HEK293 (cell line): ENCODE results near the gene NHEJ1.

Experiments used
- CTCF ChIA-PET: fragments of 350-600 bp; formaldehyde crosslinking; extraction: SDS; loops from one replicate; lab custom pipeline; 2021; ENCODE audit warnings: antibody characterized with exemption; lab: Yijun Ruan, JAX
- POLR2A ChIA-PET: fragments of 300-600 bp; formaldehyde crosslinking; extraction: SDS; loops from one replicate; lab custom pipeline; 2020; ENCODE audit warnings: antibody characterized with exemption, inconsistent platforms; lab: Yijun Ruan, JAX
- H3K27ac ChIP-seq: fragments of 200-500 bp; sonication (Bioruptor generic); 2 replicates; pipeline ENCODE4 v1.5.1; 2014; ENCODE audit warnings: low read depth, low read length, control low read depth, inconsistent platforms; ENCODE audit errors: extremely low read depth
- H3K36me3 ChIP-seq, 2 experiments: fragments of 200-500 bp in 1 of 2; sonication (Bioruptor generic) in 1 of 2; 1 replicate in 1 of 2; 2 replicates in 1 of 2; pipeline ENCODE4 v1.5.1; 2014 to 2017; ENCODE audit warnings: inconsistent platforms in 2 of 2, low read length in 2 of 2; ENCODE audit not compliant: control insufficient read depth in 2 of 2, insufficient read depth in 1 of 2
- H3K4me1 ChIP-seq: fragments of 200-500 bp; sonication (Bioruptor generic); 2 replicates; pipeline ENCODE4 v1.5.1; 2014; ENCODE audit warnings: mild to moderate bottlenecking, low read length, inconsistent platforms; ENCODE audit not compliant: control insufficient read depth, insufficient read depth
- H3K4me3 ChIP-seq: 2 replicates; pipeline ENCODE4 v1.5.1; 2011; ENCODE audit warnings: low read depth, mild to moderate bottlenecking, control low read depth, low read length, moderate library complexity
- H3K9me3 ChIP-seq: fragments of 200-500 bp; sonication (Bioruptor generic); 2 replicates; pipeline ENCODE4 v1.5.1; 2014; ENCODE audit warnings: low read depth, low read length, inconsistent platforms; ENCODE audit not compliant: control insufficient read depth, insufficient read depth
- FEZF1 ChIP-seq: fragments of 450-650 bp; formaldehyde crosslinking; IDR thresholded peaks from 2 replicates; pipeline ENCODE4 v1.5.1; 2016; ENCODE audit warnings: missing biosample characterization, missing genetic modification characterization
- KLF16 ChIP-seq: fragments of 450-650 bp; formaldehyde crosslinking; IDR thresholded peaks from 2 replicates; pipeline ENCODE4 v1.5.1; 2017; ENCODE audit warnings: missing biosample characterization, missing genetic modification characterization
- KLF9 ChIP-seq: fragments of 450-650 bp; formaldehyde crosslinking; IDR thresholded peaks from 2 replicates; pipeline ENCODE4 v1.5.1; 2016; ENCODE audit warnings: missing biosample characterization, missing genetic modification characterization, low read depth
- YY1 ChIP-seq: fragments of 450-650 bp; formaldehyde crosslinking; IDR thresholded peaks from 2 replicates; pipeline ENCODE4 v1.5.1; 2018; ENCODE audit warnings: missing biosample characterization, missing genetic modification characterization
- ZBTB10 ChIP-seq: fragments of 450-650 bp; formaldehyde crosslinking; IDR thresholded peaks from 2 replicates; pipeline ENCODE4 v1.5.1; 2016; ENCODE audit warnings: missing biosample characterization, missing genetic modification characterization
- ZBTB17 ChIP-seq: fragments of 450-650 bp; formaldehyde crosslinking; IDR thresholded peaks from 2 replicates; pipeline ENCODE4 v1.5.1; 2016; ENCODE audit warnings: missing biosample characterization, missing genetic modification characterization
- ZNF2 ChIP-seq: fragments of 450-650 bp; formaldehyde crosslinking; IDR thresholded peaks from 2 replicates; pipeline ENCODE4 v1.5.1; 2016; ENCODE audit warnings: missing biosample characterization, missing genetic modification characterization
- ZNF423 ChIP-seq: fragments of 450-650 bp; formaldehyde crosslinking; IDR thresholded peaks from 2 replicates; pipeline ENCODE4 v1.5.1; 2016; ENCODE audit warnings: missing biosample characterization, missing genetic modification characterization
- ZNF510 ChIP-seq: fragments of 450-650 bp; formaldehyde crosslinking; IDR thresholded peaks from 2 replicates; pipeline ENCODE4 v1.5.1; 2018; ENCODE audit warnings: mild to moderate bottlenecking, missing genetic modification characterization, missing biosample characterization; ENCODE audit not compliant: insufficient replicate concordance
- ZNF513 ChIP-seq: fragments of 450-650 bp; IDR thresholded peaks from 2 replicates; pipeline ENCODE4 v1.5.1; 2018; ENCODE audit warnings: missing biosample characterization, missing genetic modification characterization
- ZNF623 ChIP-seq: fragments of 450-650 bp; formaldehyde crosslinking; IDR thresholded peaks from 2 replicates; pipeline ENCODE4 v1.5.1; 2016; ENCODE audit warnings: missing biosample characterization, missing genetic modification characterization
- ZNF76 ChIP-seq: fragments of 450-650 bp; formaldehyde crosslinking; IDR thresholded peaks from 2 replicates; pipeline ENCODE4; 2016; ENCODE audit warnings: low read depth, missing biosample characterization, missing genetic modification characterization, borderline replicate concordance
- ZSCAN23 ChIP-seq: fragments of 450-650 bp; formaldehyde crosslinking; IDR thresholded peaks from 2 replicates; pipeline ENCODE4 v1.5.1; 2016; ENCODE audit warnings: missing biosample characterization, missing genetic modification characterization
- TF ChIP-seq, protein P1 (sequence below): fragments of 450-650 bp; formaldehyde crosslinking; IDR thresholded peaks from 2 replicates; pipeline ENCODE4 v1.5.1; 2016; ENCODE audit warnings: missing biosample characterization, missing genetic modification characterization
- TF ChIP-seq, protein P2 (sequence below): fragments of 450-650 bp; formaldehyde crosslinking; IDR thresholded peaks from 2 replicates; pipeline ENCODE4 v1.5.1; 2016; ENCODE audit warnings: missing biosample characterization, missing genetic modification characterization
- TF ChIP-seq, protein P3 (sequence below): fragments of 450-650 bp; formaldehyde crosslinking; IDR thresholded peaks from 2 replicates; pipeline ENCODE4 v1.5.0; 2017; ENCODE audit warnings: missing biosample characterization, missing genetic modification characterization, borderline replicate concordance
- TF ChIP-seq, protein P4 (sequence below): fragments of 450-650 bp; formaldehyde crosslinking; IDR thresholded peaks from 2 replicates; pipeline ENCODE4 v1.5.1; 2016; ENCODE audit warnings: missing biosample characterization, missing genetic modification characterization
- TF ChIP-seq, protein P5 (sequence below): fragments of 450-650 bp; formaldehyde crosslinking; conservative IDR thresholded peaks from 2 replicates; pipeline ENCODE4 v1.5.1; 2016; ENCODE audit warnings: low read depth, missing biosample characterization, missing genetic modification characterization

NHEJ1 gene

GRCh38 chr2:219131327-219131726 lies 29.3 kb downstream of the NHEJ1 start:
- Histone ChIP-seq H3K4me1 (peaks cover 16% of the 10 kb centered on the region; the same call in 1 of the 2 replicates), H3K36me3 (no peaks in the 10 kb centered on the region), H3K4me3 (no peak overlapping the region), H3K9me3 (no peaks in the 10 kb centered on the region), H3K27ac (no peak overlapping the region)
- ChIA-PET CTCF (interaction anchor here (0.6 to 9.1 kb wide), 7 partner anchors 12 to 207 kb away, joined by 3 to 79 read pairs (median 3); no protein-coding TSS in a partner anchor), POLR2A (no interaction called here)
- TF ChIP-seq ZNF423 (no peak), YY1 (tag by site-specific recombination) (no peak), KLF9 (tag by site-specific recombination) (no peak)

GRCh38 chr2:219129589-219129988 lies 31.0 kb downstream of the NHEJ1 start:
- Histone ChIP-seq H3K4me3 (no peak overlapping the region), H3K9me3 (no peaks in the 10 kb centered on the region), H3K27ac (no peak overlapping the region), H3K36me3 (no peaks in the 10 kb centered on the region), H3K4me1 (peaks cover 34% of the 10 kb centered on the region)
- POLR2A ChIA-PET, result no interaction called here
- CTCF ChIA-PET, result interaction anchor here (1.6 to 9.1 kb wide), 3 partner anchors 10 to 149 kb away, joined by 5 to 79 read pairs (median 7); no protein-coding TSS in a partner anchor
- TF ChIP-seq, protein P1, sequence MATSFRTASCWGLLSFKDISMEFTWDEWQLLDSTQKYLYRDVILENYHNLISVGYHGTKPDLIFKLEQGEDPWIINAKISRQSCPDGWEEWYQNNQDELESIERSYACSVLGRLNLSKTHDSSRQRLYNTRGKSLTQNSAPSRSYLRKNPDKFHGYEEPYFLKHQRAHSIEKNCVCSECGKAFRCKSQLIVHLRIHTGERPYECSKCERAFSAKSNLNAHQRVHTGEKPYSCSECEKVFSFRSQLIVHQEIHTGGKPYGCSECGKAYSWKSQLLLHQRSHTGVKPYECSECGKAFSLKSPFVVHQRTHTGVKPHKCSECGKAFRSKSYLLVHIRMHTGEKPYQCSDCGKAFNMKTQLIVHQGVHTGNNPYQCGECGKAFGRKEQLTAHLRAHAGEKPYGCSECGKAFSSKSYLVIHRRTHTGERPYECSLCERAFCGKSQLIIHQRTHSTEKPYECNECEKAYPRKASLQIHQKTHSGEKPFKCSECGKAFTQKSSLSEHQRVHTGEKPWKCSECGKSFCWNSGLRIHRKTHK (tag by site-specific recombination), result no peak
- TF ChIP-seq ZNF2, result no peak
- TF ChIP-seq, protein P2, sequence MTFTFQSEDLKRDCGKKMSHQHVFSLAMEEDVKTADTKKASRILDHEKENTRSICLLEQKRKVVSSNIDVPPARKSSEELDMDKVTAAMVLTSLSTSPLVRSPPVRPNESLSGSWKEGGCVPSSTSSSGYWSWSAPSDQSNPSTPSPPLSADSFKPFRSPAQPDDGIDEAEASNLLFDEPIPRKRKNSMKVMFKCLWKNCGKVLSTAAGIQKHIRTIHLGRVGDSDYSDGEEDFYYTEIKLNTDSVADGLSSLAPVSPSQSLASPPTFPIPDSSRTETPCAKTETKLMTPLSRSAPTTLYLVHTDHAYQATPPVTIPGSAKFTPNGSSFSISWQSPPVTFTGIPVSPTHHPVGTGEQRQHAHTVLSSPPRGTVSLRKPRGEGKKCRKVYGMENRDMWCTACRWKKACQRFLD (tag by site-specific recombination), result no peak
- no peak for TF ChIP-seq ZBTB17 (tag by site-specific recombination)
- no peak for TF ChIP-seq ZNF513
- TF ChIP-seq, protein P3, sequence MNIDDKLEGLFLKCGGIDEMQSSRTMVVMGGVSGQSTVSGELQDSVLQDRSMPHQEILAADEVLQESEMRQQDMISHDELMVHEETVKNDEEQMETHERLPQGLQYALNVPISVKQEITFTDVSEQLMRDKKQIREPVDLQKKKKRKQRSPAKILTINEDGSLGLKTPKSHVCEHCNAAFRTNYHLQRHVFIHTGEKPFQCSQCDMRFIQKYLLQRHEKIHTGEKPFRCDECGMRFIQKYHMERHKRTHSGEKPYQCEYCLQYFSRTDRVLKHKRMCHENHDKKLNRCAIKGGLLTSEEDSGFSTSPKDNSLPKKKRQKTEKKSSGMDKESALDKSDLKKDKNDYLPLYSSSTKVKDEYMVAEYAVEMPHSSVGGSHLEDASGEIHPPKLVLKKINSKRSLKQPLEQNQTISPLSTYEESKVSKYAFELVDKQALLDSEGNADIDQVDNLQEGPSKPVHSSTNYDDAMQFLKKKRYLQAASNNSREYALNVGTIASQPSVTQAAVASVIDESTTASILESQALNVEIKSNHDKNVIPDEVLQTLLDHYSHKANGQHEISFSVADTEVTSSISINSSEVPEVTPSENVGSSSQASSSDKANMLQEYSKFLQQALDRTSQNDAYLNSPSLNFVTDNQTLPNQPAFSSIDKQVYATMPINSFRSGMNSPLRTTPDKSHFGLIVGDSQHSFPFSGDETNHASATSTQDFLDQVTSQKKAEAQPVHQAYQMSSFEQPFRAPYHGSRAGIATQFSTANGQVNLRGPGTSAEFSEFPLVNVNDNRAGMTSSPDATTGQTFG (tag by site-specific recombination), result no peak
- no peak for TF ChIP-seq ZNF510 (tag by site-specific recombination)
- TF ChIP-seq, protein P4, sequence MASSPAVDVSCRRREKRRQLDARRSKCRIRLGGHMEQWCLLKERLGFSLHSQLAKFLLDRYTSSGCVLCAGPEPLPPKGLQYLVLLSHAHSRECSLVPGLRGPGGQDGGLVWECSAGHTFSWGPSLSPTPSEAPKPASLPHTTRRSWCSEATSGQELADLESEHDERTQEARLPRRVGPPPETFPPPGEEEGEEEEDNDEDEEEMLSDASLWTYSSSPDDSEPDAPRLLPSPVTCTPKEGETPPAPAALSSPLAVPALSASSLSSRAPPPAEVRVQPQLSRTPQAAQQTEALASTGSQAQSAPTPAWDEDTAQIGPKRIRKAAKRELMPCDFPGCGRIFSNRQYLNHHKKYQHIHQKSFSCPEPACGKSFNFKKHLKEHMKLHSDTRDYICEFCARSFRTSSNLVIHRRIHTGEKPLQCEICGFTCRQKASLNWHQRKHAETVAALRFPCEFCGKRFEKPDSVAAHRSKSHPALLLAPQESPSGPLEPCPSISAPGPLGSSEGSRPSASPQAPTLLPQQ (tag by site-specific recombination), result no peak
- TF ChIP-seq ZNF76 (tag by site-specific recombination), result no peak
- no peak for TF ChIP-seq ZSCAN23 (tag by site-specific recombination)
- TF ChIP-seq KLF16 (tag by site-specific recombination), result no peak
- no peak for TF ChIP-seq ZBTB10 (tag by site-specific recombination)
- TF ChIP-seq, protein P5, sequence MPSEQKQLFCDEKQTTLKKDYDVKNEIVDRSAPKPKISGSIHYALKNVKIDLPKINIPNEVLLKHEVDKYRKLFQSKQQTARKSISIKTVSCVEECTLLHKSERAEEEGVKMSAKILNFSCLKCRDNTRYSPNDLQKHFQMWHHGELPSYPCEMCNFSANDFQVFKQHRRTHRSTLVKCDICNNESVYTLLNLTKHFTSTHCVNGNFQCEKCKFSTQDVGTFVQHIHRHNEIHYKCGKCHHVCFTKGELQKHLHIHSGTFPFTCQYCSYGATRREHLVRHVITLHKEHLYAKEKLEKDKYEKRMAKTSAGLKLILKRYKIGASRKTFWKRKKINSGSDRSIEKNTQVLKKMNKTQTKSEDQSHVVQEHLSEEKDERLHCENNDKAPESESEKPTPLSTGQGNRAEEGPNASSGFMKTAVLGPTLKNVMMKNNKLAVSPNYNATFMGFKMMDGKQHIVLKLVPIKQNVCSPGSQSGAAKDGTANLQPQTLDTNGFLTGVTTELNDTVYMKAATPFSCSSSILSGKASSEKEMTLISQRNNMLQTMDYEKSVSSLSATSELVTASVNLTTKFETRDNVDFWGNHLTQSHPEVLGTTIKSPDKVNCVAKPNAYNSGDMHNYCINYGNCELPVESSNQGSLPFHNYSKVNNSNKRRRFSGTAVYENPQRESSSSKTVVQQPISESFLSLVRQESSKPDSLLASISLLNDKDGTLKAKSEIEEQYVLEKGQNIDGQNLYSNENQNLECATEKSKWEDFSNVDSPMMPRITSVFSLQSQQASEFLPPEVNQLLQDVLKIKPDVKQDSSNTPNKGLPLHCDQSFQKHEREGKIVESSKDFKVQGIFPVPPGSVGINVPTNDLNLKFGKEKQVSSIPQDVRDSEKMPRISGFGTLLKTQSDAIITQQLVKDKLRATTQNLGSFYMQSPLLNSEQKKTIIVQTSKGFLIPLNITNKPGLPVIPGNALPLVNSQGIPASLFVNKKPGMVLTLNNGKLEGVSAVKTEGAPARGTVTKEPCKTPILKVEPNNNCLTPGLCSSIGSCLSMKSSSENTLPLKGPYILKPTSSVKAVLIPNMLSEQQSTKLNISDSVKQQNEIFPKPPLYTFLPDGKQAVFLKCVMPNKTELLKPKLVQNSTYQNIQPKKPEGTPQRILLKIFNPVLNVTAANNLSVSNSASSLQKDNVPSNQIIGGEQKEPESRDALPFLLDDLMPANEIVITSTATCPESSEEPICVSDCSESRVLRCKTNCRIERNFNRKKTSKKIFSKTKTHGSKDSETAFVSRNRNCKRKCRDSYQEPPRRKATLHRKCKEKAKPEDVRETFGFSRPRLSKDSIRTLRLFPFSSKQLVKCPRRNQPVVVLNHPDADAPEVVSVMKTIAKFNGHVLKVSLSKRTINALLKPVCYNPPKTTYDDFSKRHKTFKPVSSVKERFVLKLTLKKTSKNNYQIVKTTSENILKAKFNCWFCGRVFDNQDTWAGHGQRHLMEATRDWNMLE (tag by site-specific recombination), result no peak
- TF ChIP-seq ZNF623 (tag by site-specific recombination), result no peak
- no peak for TF ChIP-seq FEZF1 (tag by site-specific recombination)
